HFFc6 (cell line): Measurements from ENCODE around the gene DEXI. TPM values are rescaled to one million over a fixed set of nuclear protein-coding genes. Genes with fewer than 3 reads are reported as not detected.
A peak's percentile ranks its signal among the peaks of the same experiment; 100 is the strongest.

Source experiments
- DNase-seq: peaks from one replicate; pipeline ENCODE4 v3.0.0-alpha.2; 2018
- H3K27ac Mint-ChIP-seq: 2 replicates; pipeline ENCODE4 v1.8.0; 2020; ENCODE audit warnings: mild to moderate bottlenecking, mixed read lengths
- H3K27me3 Mint-ChIP-seq: 2 replicates; pipeline ENCODE4 v1.8.0; 2021; ENCODE audit warnings: mild to moderate bottlenecking, moderate library complexity, mixed read lengths; ENCODE audit not compliant: insufficient read depth
- H3K36me3 Mint-ChIP-seq: 2 replicates; pipeline ENCODE4 v1.8.0; 2021; ENCODE audit warnings: low read depth, mixed read lengths
- H3K4me1 Mint-ChIP-seq: 2 replicates; pipeline ENCODE4 v1.8.0; 2020; ENCODE audit warnings: low read depth, mixed read lengths
- H3K4me3 Mint-ChIP-seq: 2 replicates; pipeline ENCODE4 v1.8.0; 2020; ENCODE audit warnings: mild to moderate bottlenecking, moderate library complexity, mixed read lengths
- H3K9me3 Mint-ChIP-seq: 2 replicates; pipeline ENCODE4 v1.8.0; 2020; ENCODE audit warnings: mild to moderate bottlenecking, mixed read lengths
- CTCF ChIP-seq: fragments of 200-600 bp; sonication (generic); IDR thresholded peaks from 2 replicates; pipeline ENCODE4 v1.5.0; 2021; ENCODE audit warnings: antibody characterized with exemption, mild to moderate bottlenecking
- total RNA-seq, 6 experiments: library from RNA; stranded (reverse); fragmentation: NEBNext Ultra II Directional; extraction: Animal tissue kit (Norgen Biotek cat#: 25700); gene quantifications; 2 replicates in 1 of 6; 3 replicates in 5 of 6; pipeline ENCODE4 v1.2.3, GENCODE V29; 2021

DEXI gene
- total RNA-seq, 6 experiments from 2014 or later = 39.3 to 49.2 (median 44.3) TPM

DNA sequence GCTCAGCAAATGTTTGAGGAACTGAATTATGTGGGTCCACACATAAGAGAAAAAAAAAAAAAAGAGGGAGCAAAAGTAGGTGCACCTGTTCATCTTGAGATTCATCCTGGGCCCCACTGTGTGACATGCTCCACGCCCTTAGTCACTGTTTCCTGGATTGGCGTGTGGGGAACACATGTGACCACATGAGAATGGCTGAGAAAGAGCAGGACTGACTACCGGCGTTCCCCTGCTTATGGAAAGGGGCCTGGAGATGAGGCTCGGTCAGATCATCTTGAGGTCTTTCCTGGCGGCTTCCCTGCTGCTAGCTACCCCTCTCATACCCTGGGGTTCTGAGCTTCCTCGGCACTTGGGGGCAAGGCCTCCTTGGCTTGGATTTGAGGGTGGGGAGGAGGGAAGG lies 3.9 kb downstream of the DEXI start:
- TF ChIP-seq CTCF = no peak
- H3K36me3 Mint-ChIP-seq = peaks cover 29% of the 10 kb centered on the region
- peaks cover 1% of the 10 kb centered on the region; the same call in 1 of the 2 replicates for H3K27me3 Mint-ChIP-seq
- H3K4me3 Mint-ChIP-seq = 0 out of 2 replicates have a peak overlapping the region, but pooled peaks have one; percentile 92
- DNase-seq = no peak
- H3K4me1 Mint-ChIP-seq = peaks cover 70% of the 10 kb centered on the region
- H3K9me3 Mint-ChIP-seq = no peaks in the 10 kb centered on the region
- no peak overlapping the region for H3K27ac Mint-ChIP-seq

- Mint-ChIP-seq H3K27me3 (peaks cover 1% of the 10 kb centered on the region; the same call in 1 of the 2 replicates), H3K27ac (no peak overlapping the region), H3K9me3 (no peaks in the 10 kb centered on the region), H3K4me1 (peaks cover 64% of the 10 kb centered on the region), H3K4me3 (no peak overlapping the region), H3K36me3 (peaks cover 29% of the 10 kb centered on the region)
- no peak for DNase-seq
- TF ChIP-seq CTCF = no peak; the same call in 1 of the 2 replicates
These were observed 5.0 kb downstream of the DEXI start for GRCh38 chr16:10937068-10937859.

DNA sequence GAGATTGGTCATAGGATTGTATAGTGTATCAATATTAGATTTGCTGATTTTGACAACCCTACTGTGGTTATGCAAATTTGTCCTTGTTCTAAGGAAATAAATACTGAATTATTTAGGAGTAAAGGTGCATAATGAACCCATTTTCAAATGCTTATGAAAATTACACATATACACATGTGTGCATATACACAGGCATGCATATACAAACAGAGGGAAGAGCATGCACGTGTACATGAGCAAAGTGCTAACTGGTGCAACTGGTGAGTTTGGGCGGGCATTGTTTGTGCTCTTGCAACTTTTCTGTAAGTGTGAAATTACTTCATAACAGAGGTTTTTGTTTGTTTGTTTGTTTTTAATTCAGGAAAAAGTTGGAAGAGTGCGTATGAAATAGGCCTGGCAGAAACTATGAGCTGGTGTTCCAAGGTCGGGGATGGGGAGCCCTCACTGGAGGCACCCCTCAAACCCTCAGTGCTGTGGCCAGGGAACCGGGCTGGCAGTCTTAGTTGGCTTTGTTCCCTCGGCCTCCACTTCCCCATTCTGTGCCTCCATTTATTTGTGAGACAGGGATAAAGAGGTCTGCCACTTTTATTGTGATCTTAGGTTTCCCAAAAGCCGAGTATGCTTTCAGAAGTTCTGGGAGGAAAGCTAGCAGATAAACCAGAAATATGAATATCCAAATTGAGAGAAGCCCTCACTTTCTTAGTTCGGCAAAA lies 5.8 kb downstream of the DEXI start:
- H3K9me3 Mint-ChIP-seq = no peaks in the 10 kb centered on the region
- H3K27ac Mint-ChIP-seq = no peak overlapping the region

GRCh38 chr16:10935226-10935915 lies 6.9 kb downstream of the DEXI start:
- H3K27ac Mint-ChIP-seq = 0 out of 2 replicates have a peak overlapping the region, but pooled peaks have one; percentile 12
- no peak for TF ChIP-seq CTCF
- no peaks in the 10 kb centered on the region for H3K9me3 Mint-ChIP-seq
- no peak for DNase-seq
- peaks cover 25% of the 10 kb centered on the region for H3K36me3 Mint-ChIP-seq
- peak overlapping the region; percentile 31; the same call in 1 of the 2 replicates for H3K4me3 Mint-ChIP-seq
- no peaks in the 10 kb centered on the region; the same call in 1 of the 2 replicates for H3K27me3 Mint-ChIP-seq
- H3K4me1 Mint-ChIP-seq = peaks cover 56% of the 10 kb centered on the region

More for the DNA sequence above, 5.8 kb downstream of the DEXI start:
- H3K27me3 Mint-ChIP-seq = peaks cover 1% of the 10 kb centered on the region; the same call in 1 of the 2 replicates
- peaks cover 29% of the 10 kb centered on the region for H3K36me3 Mint-ChIP-seq
- TF ChIP-seq CTCF = no peak
- H3K4me1 Mint-ChIP-seq = peaks cover 64% of the 10 kb centered on the region
- H3K4me3 Mint-ChIP-seq = no peak overlapping the region
- DNase-seq = no peak

- H3K36me3 Mint-ChIP-seq = peaks cover 19% of the 10 kb centered on the region
- peaks cover 48% of the 10 kb centered on the region for H3K4me1 Mint-ChIP-seq
- no peaks in the 10 kb centered on the region for H3K9me3 Mint-ChIP-seq
- no peak overlapping the region for H3K27ac Mint-ChIP-seq
- H3K4me3 Mint-ChIP-seq = no peak overlapping the region
- no peaks in the 10 kb centered on the region; the same call in 1 of the 2 replicates for H3K27me3 Mint-ChIP-seq
- no peak for TF ChIP-seq CTCF
- no peak for DNase-seq
These were observed 7.8 kb downstream of the DEXI start for GRCh38 chr16:10934325-10935107.
